ACC112 (cell line): Measurements from ENCODE around the gene CAVIN3.

Experiments
- H2AFZ ChIP-seq: fragments of 200-600 bp; sonication (generic); one replicate; pipeline ENCODE4 v1.6.0; 2017; ENCODE audit warnings: antibody characterized with exemption, low read length; ENCODE audit not compliant: unreplicated experiment
- H3K27ac ChIP-seq: fragments of 200-600 bp; sonication (generic); 2 replicates; pipeline ENCODE4 v1.5.1; 2014; ENCODE audit warnings: low read depth, mild to moderate bottlenecking, antibody characterized with exemption, low read length, moderate library complexity
- H3K27me3 ChIP-seq: fragments of 200-600 bp; sonication (generic); 2 replicates; pipeline ENCODE4 v1.6.1; 2014; ENCODE audit warnings: mild to moderate bottlenecking, antibody characterized with exemption, low read length, moderate library complexity, mixed read lengths; ENCODE audit not compliant: insufficient read depth
- H3K36me3 ChIP-seq: fragments of 200-600 bp; sonication (generic); 2 replicates; pipeline ENCODE4 v1.6.1; 2016; ENCODE audit warnings: mild to moderate bottlenecking, antibody characterized with exemption, low read length, moderate library complexity, mixed read lengths; ENCODE audit not compliant: insufficient read depth
- H3K4me1 ChIP-seq: fragments of 200-600 bp; sonication (generic); one replicate; pipeline ENCODE4 v1.6.1; 2016; ENCODE audit warnings: low read length, mixed read lengths; ENCODE audit not compliant: insufficient read depth, unreplicated experiment, control insufficient read depth
- H3K4me3 ChIP-seq: fragments of 200-600 bp; sonication (generic); 2 replicates; pipeline ENCODE4 v1.5.1; 2014; ENCODE audit warnings: mild to moderate bottlenecking, low read depth, low read length
- H3K79me2 ChIP-seq: fragments of 200-600 bp; sonication (generic); one replicate; pipeline ENCODE4 v1.6.0; 2016; ENCODE audit warnings: low read length; ENCODE audit not compliant: control insufficient read depth, unreplicated experiment, insufficient read depth

CAVIN3 gene

GRCh38 chr11:6271598-6271997 lies 48.7 kb downstream of the CAVIN3 start:
- Histone ChIP-seq H3K36me3 (no peaks in the 10 kb centered on the region), H3K4me1 (no peaks in the 10 kb centered on the region), H2AFZ (no peak overlapping the region), H3K79me2 (no peaks in the 10 kb centered on the region), H3K4me3 (no peak overlapping the region), H3K27ac (no peak overlapping the region), H3K27me3 (peaks cover 21% of the 10 kb centered on the region)

DNA sequence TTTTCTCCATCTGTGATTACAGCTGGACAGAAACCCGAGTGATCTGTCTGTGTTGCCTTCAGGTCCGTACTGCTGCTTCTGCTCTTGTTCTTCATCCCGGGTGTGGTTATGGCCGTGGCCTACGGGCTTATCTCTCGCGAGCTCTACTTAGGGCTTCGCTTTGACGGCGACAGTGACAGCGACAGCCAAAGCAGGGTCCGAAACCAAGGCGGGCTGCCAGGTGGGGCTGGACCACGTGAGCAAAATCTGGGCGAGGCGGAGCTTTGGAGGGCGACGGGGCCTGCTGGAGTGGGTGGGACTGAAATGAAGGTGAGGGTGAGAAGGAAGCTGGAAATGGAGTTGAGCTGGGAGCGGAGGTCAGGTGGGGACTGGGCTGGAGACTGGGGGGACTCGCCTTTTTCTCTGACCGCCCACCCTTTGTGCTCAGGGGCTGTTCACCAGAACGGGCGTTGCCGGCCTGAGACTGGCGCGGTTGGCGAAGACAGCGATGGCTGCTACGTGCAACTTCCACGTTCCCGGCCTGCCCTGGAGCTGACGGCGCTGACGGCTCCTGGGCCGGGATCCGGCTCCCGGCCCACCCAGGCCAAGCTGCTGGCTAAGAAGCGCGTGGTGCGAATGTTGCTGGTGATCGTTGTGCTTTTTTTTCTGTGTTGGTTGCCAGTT lies 49.6 kb downstream of the CAVIN3 start:
- Histone ChIP-seq H2AFZ (no peak overlapping the region), H3K27me3 (peaks cover 21% of the 10 kb centered on the region), H3K4me3 (no peak overlapping the region), H3K27ac (no peak overlapping the region), H3K4me1 (no peaks in the 10 kb centered on the region), H3K79me2 (no peaks in the 10 kb centered on the region), H3K36me3 (no peaks in the 10 kb centered on the region)

DNA sequence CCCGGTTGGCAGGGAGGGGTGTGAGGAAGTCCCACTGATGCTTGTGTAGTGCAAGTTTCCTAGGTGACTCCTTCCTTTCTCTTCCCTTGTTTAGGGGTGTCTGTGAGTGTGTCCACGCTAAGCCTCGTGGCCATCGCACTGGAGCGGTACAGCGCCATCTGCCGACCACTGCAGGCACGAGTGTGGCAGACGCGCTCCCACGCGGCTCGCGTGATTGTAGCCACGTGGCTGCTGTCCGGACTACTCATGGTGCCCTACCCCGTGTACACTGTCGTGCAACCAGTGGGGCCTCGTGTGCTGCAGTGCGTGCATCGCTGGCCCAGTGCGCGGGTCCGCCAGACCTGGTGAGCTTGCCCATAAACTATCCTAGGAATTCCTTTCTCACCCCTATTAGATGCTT lies 50.3 kb downstream of the CAVIN3 start:
- H3K4me3 ChIP-seq: no peak overlapping the region
- peaks cover 22% of the 10 kb centered on the region for H3K27me3 ChIP-seq
- H3K4me1 ChIP-seq: no peaks in the 10 kb centered on the region
- H3K79me2 ChIP-seq: no peaks in the 10 kb centered on the region
- H2AFZ ChIP-seq: no peak overlapping the region
- no peaks in the 10 kb centered on the region for H3K36me3 ChIP-seq
- no peak overlapping the region for H3K27ac ChIP-seq
